ENCODE data around the gene PROB1. TPM values are rescaled to one million over a fixed set of nuclear protein-coding genes. Genes with fewer than 3 reads are reported as not detected.
A peak's percentile ranks its signal among the peaks of the same experiment; 100 is the strongest.

The PROB1 gene
- total and polyA plus RNA-seq, 2 of the 13 experiments (the other 11 are each of a cell fraction or from before 2014, with no cell fraction given), result 0.69 to 1.1 TPM

- Histone ChIP-seq H3K4me3 (replicated peaks in 1 of 3; ENCODE audit: insufficient read depth in 1 of 3, low read depth in 2 of 3, low read length in 3 of 3) (peak overlapping the region; percentile 68 to 79 (median 76)), H3K9me3 (ENCODE audit: low read length) (no peaks in the 10 kb centered on the region), H3K36me3 (replicated peaks in 1 of 2; ENCODE audit: control insufficient read depth in 1 of 2, insufficient read depth in 2 of 2, low read length in 2 of 2) (no peaks in the 10 kb centered on the region), H2AFZ (ENCODE audit: low read length) (no peak overlapping the region), H3K79me2 (ENCODE audit: insufficient read depth, low read length) (peaks cover 16% of the 10 kb centered on the region), H3K4me1 (ENCODE audit: insufficient read depth, low read length) (peaks cover 74% of the 10 kb centered on the region), H3K9ac (ENCODE audit: insufficient read depth, low read depth, low read length) (peak overlapping the region; percentile 73), H3K27me3 (ENCODE audit: control insufficient read depth in 1 of 2, insufficient read depth in 2 of 2, low read length in 2 of 2) (no peaks in the 10 kb centered on the region; a peak in 1 of 5 replicates), H3K27ac (ENCODE audit: extremely low read length, insufficient read depth, low read length) (peak overlapping the region; percentile 69), H3K4me2 (ENCODE audit: low read depth, low read length) (peak overlapping the region; percentile 92), H4K20me1 (ENCODE audit: insufficient read depth, low read length) (no peaks in the 10 kb centered on the region)
- DNase-seq (ENCODE audit: low spot score) (no peak), ATAC-seq (peak; percentile 40), FAIRE-seq (no peak)
- ChIA-PET CTCF (ENCODE audit: low intra/inter-chr PET ratio, low total read pairs) (no interaction called here), POLR2A (interaction anchor here (0.5 to 1.7 kb wide), 6 partner anchors 19 to 841 kb away, joined by 3 to 6 read pairs (median 4); partner anchors contain the start of genes ETF1, PAIP2, SPATA24 and UBE2D2)
- WGBS (ENCODE audit: low lambda C conversion rate), result 3% methylated on average over 5 of the region's 7 CpGs
- no TSS peak for BruUV-seq (replicated peaks)
- in situ Hi-C loops (cut with HindIII; ENCODE audit: extremely low pct_ligation_motif_present, low pct_unique_long_range_greater_than_20kb), result no loop called here
- intact Hi-C loops (cut with micrococcal nuclease; ENCODE audit: unreplicated experiment), result loop anchor here (2.0 kb wide), 1 partner anchor 19 kb away; no protein-coding TSS in a partner anchor
- TF ChIP-seq ZSCAN5A (CRISPR knock-in tag; IDR thresholded peaks at IDR 0.05; ENCODE audit: borderline replicate concordance) (0 out of 2 replicates have a peak, but pooled peaks have one; percentile 32), TBX2 (CRISPR knock-in tag; IDR thresholded peaks at IDR 0.05; ENCODE audit: borderline replicate concordance) (0 out of 2 replicates have a peak, but pooled peaks have one; percentile 6), ZNF510 (CRISPR knock-in tag; IDR thresholded peaks at IDR 0.05; ENCODE audit: low read depth) (no peak), TP53 (CRISPR knock-in tag; conservative IDR thresholded peaks at IDR 0.05) (no peak), ZNF180 (CRISPR knock-in tag; IDR thresholded peaks at IDR 0.05; ENCODE audit: borderline replicate concordance, low read depth) (no peak), YEATS4 (CRISPR knock-in tag; IDR thresholded peaks at IDR 0.05; ENCODE audit: borderline replicate concordance) (0 out of 2 replicates have a peak, but pooled peaks have one; percentile 3), SAFB2 (CRISPR knock-in tag; IDR thresholded peaks at IDR 0.05; ENCODE audit: borderline replicate concordance, low read depth) (0 out of 2 replicates have a peak, but pooled peaks have one; percentile 79), ZSCAN31 (CRISPR knock-in tag; IDR thresholded peaks at IDR 0.05; ENCODE audit: low read depth) (peak; percentile 43; the same call in 1 of the 2 replicates), NFE2L1 (CRISPR knock-in tag; IDR thresholded peaks at IDR 0.05; ENCODE audit: borderline replicate concordance) (0 out of 2 replicates have a peak, but pooled peaks have one; percentile 23), ZNF709 (CRISPR knock-in tag; IDR thresholded peaks at IDR 0.05) (0 out of 2 replicates have a peak, but pooled peaks have one; percentile 60), HNRNPK (IDR thresholded peaks at IDR 0.05; ENCODE audit: low read depth, low read length, poor library complexity, severe bottlenecking) (no peak), ZNF446 (CRISPR knock-in tag; IDR thresholded peaks at IDR 0.05) (peak; percentile 76; the same call in 1 of the 2 replicates), GABPB1 (CRISPR knock-in tag; IDR thresholded peaks at IDR 0.05) (peak; percentile 17; the same call in 1 of the 2 replicates), HES4 (CRISPR knock-in tag; IDR thresholded peaks at IDR 0.05; ENCODE audit: borderline replicate concordance) (0 out of 2 replicates have a peak, but pooled peaks have one; percentile 41), ZNF543 (CRISPR knock-in tag; IDR thresholded peaks at IDR 0.05) (0 out of 2 replicates have a peak, but pooled peaks have one; percentile 18)
- TF ChIP-seq, protein P1, sequence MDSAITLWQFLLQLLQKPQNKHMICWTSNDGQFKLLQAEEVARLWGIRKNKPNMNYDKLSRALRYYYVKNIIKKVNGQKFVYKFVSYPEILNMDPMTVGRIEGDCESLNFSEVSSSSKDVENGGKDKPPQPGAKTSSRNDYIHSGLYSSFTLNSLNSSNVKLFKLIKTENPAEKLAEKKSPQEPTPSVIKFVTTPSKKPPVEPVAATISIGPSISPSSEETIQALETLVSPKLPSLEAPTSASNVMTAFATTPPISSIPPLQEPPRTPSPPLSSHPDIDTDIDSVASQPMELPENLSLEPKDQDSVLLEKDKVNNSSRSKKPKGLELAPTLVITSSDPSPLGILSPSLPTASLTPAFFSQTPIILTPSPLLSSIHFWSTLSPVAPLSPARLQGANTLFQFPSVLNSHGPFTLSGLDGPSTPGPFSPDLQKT (CRISPR knock-in tag; IDR thresholded peaks at IDR 0.05; ENCODE audit: borderline replicate concordance), result no peak
- TF ChIP-seq, protein P2, sequence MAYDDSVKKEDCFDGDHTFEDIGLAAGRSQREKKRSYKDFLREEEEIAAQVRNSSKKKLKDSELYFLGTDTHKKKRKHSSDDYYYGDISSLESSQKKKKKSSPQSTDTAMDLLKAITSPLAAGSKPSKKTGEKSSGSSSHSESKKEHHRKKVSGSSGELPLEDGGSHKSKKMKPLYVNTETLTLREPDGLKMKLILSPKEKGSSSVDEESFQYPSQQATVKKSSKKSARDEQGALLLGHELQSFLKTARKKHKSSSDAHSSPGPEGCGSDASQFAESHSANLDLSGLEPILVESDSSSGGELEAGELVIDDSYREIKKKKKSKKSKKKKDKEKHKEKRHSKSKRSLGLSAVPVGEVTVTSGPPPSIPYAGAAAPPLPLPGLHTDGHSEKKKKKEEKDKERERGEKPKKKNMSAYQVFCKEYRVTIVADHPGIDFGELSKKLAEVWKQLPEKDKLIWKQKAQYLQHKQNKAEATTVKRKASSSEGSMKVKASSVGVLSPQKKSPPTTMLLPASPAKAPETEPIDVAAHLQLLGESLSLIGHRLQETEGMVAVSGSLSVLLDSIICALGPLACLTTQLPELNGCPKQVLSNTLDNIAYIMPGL (CRISPR knock-in tag; IDR thresholded peaks at IDR 0.05; ENCODE audit: borderline replicate concordance in 1 of 2, low read depth in 1 of 2), result peak in 1 of 2 experiments; percentile 4; a peak in 1 of 4 replicates
These were observed 10.8 kb downstream of the PROB1 start for GRCh38 chr5:139383993-139384590.
